HL-60/S4 treated with retinoic acid at 250 ng/mL for 4 days and 3 days (cell line): ENCODE data around the gene TXNDC11.

Experiments
- in situ Hi-C: fragments of 300-500 bp; cut with MboI; formaldehyde crosslinking; loops from 2 replicates; pipeline ENCODE4 v1.7.0; 2022; ENCODE audit warnings: low sequenced_read_pairs

TXNDC11 gene

DNA sequence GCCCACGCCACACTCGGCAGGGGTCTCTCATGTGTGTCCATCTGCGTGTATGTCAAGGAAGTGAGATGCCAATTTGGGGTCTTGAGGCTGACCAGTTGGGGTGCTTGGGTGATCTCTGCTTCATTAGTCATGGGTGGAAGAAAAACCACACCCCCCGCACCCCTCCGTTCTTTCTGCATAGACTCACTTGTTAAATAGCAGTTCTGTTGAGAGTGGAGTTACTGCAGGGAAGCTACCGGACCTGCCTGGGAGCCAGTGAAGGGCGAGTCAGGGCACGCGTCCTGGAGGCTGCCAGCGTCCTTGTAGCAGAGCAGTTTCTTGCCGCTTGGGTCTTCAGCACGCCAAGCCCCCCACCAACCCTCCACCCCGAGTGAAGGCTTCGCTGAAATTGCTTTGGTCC lies 65.9 kb downstream of the TXNDC11 start:
- in situ Hi-C loops = no loop called here

DNA sequence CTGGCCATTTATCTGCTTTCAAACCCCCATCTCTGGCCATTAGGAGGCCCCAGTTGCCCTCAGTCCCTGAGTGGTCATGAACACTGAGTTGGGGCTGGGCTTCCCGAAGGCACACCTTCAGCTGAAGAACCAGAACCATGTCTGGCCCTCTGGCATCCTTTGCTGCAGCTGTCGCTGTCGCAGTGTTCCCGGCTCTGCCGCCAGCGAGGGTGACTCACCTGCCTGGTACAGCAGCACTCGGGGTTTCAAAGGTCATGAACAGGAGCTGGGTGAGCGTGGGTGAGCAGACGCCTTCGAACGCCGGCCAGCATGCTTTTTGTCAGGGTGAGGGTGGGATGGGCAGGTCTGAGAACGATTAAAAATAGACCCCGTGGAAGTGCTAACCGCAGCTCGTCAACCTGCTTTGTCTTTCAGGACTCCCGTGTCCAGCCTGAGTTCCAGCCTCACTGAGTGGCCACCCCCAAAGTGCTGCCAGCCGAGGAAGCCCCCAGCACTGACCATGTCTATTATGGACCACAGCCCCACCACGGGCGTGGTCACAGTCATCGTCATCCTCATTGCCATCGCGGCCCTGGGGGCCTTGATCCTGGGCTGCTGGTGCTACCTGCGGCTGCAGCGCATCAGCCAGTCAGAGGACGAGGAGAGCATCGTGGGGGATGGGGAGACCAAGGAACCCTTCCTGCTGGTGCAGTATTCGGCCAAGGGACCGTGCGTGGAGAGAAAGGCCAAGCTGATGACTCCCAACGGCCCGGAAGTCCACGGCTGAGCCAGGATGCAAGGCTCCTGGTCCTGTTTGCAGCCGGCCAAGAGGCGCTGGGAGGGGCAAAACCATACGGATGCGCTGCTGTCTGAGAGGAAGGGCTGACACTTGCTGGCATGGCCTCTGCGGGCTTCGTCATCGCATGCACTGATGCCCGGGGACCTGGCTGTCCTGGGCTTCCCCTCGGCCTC lies 66.8 kb downstream of the TXNDC11 start:
- in situ Hi-C loops = no loop called here

DNA sequence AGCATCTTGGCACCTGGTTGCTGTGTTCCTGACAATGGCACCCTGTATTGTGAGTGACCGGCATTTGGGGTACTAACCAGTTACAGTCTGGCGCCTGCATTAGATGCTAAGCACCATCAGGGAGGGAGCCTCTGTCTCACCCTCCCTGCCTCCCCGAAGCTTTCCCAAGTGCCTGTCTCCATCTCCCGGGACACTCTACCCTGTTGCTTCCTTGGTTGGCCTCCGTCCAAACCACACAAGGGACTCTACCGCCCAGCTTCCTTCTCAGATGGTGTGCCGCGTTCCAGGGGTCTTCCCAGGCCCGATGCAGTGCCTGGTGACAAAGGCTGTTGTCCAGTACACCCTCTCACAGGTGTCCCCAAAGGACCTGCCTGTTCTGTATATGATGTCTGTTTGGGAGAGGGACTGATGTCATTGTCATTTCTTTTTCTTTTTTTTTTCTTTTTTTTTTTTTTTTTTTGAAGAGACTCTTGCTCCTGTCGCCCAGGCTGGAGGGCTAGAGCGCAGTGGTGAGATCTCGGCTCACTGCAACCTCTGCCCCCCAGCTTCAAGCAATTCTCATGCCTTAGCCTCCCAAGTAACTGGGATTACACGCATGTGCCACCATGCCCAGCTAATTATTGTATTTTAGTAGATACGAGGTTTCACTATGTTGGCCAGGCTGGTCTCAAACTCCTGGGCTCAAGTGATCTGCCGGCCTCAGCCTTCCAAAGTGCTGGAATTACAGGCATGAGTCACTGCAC lies 67.7 kb downstream of the TXNDC11 start:
- in situ Hi-C loops = no loop called here

DNA sequence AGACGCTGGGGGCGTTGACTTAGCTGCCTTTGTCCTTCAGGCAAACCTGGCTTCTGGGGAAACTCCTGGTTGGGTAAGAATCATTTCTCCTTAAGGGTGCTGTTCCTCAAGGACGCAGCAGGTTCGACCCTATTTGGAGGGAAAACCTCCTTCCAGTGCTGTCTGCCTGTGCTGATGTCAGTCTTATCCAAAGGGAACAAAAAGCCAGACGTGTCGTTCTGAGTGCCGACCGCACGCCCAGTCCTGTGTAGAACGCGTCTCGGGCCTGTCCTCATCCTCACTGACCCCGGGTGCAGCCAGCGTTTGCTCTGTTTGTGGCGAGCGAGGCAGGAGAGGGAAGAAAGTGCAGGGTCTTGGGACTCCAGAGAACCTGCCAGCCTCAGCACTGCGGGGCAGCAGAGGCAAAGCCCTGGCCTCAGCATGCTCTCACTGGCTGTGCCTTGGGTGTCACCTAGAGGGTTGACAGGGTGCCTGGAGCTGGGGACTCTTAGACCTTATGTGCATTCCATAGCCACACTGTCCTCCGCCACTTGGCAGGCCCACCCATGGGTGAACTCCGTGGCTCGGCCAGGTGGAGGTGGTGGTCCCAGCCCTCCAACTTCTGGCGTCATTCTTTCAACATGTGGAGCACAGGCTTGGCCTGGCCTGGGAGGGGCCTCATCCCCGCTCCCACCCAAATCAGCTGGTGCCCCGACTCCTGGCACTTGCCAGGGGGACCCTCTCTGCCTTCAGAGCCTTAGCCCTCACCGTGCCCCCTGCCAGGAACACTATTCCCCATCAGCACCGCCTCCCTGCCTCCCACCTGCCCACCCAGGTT lies 68.4 kb downstream of the TXNDC11 start:
- in situ Hi-C loops = no loop called here

DNA sequence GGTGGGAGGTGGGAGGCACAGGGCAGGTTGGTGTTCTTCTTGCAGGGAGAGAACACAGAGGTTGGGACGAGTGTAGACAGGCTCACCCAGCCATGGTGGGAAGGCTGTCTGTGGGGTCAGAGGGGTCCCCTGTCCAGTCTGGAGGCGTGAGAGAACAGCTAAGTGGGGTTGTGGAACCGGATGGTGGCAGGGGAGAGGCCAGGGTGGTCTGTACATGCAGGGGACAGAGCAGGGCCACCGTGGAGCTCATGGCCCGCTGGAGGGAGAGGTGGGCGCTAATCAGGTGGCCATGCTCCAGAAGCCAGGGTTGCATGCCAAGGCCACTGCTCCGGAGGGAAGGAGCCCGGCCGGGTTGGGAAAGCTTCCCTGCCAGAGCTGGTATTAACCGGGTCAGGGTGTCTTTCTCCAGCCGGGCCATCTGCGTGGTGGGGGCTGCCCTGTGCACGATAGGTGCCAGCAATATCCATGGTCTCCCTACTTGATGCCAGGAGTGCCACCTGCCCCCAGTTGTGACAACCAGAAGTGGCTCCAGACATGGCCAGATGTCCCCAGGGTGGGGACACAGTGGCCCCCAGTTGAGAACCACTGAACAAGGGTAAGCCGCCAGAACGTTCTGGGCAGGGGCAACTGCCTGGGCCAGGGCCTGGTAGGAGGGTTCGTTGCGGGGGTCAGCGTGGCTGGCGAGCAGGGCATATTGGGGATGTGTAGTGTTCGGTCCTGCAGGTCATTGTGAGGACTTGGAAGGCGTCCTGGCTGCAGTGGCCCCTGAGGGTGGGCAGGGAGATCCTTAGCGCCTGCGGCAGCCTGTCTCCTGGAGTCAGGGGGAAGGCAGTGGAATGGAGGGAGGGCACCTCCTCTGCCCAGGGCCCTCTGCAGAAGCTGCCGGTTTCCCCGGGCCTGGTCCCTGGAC lies 69.3 kb downstream of the TXNDC11 start:
- in situ Hi-C loops = no loop called here

DNA sequence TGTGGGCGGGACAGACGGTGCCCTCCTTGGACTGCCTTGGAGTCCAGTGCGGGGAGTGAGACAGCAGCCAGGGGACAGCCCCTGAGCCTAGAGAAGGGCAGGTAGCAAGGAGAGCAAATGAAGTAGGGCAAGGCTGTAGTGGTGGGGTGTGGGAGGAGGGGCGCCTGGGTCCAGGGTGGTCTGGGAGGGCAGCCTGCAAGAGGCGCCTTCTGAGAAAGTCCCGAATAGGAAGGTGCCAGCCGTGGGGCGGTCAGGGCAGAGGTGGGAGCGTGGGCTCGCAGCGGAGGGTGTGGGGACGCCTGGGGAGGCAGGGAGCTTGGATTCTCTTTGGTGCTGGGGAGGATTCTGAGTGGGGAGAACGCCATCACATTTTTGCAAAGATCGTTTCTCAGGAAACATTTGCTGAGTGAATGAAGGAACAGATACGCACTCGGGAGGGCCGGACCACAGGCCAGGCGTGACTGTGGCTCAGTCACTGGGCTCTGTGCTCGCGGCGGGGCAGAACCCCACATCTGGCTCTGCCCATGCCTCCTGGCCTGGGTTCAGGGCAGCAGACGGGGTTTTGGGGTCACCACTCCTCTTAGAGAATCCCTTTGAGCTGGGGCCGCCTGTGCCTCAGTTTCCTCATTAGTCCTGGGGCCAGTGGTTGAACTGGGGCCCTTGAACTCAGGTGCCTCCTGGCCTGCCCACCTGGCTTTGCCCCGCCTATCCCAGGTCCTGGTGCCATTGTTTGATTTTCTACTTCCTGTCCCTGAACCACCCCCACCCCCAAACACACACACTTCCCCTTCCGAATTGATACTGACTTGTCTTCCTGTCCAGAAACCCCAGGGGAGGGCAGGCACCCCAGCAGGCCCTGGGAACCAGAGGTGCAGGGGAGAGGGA lies 70.2 kb downstream of the TXNDC11 start:
- in situ Hi-C loops = no loop called here

DNA sequence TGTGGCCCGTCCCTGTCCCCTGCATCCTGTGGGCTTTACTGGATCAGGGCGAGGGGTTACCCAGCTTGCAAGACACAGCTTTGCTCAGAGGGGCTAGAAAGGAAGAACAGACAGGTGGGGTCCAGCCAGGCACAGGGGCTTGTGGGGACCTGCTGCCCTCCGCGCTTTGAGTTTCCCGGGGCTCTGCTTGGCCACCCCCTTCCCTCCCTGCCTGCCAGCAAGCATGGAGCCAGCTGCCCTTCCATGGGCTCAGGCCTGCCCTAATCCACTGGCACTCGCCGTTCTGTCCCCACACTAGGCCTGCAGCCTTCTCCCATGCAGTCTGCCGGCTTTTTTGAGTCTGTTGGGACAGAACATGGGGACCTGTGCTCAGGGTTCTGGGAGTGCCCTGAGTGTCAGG lies 71.0 kb downstream of the TXNDC11 start:
- in situ Hi-C loops = no loop called here

DNA sequence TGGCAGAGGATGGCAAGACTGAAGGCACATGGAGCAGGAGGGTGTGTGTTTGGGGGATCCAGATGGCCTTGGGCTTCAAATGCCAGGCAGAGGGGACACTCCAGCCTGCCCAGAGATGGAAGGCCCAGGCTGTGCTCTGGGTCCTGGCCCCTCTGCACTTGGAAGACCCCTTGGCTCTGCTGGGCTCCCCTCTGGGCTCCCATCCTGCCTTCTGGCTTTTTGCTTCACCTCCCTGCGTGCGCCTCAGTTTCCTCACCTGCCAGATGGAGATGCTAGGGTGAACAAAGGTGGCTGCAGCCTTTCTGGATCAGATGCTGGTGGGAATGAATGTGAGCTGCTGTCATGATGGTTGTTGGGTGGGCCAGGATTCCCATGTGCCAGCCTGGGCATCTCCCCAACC lies 71.4 kb downstream of the TXNDC11 start:
- in situ Hi-C loops = no loop called here

DNA sequence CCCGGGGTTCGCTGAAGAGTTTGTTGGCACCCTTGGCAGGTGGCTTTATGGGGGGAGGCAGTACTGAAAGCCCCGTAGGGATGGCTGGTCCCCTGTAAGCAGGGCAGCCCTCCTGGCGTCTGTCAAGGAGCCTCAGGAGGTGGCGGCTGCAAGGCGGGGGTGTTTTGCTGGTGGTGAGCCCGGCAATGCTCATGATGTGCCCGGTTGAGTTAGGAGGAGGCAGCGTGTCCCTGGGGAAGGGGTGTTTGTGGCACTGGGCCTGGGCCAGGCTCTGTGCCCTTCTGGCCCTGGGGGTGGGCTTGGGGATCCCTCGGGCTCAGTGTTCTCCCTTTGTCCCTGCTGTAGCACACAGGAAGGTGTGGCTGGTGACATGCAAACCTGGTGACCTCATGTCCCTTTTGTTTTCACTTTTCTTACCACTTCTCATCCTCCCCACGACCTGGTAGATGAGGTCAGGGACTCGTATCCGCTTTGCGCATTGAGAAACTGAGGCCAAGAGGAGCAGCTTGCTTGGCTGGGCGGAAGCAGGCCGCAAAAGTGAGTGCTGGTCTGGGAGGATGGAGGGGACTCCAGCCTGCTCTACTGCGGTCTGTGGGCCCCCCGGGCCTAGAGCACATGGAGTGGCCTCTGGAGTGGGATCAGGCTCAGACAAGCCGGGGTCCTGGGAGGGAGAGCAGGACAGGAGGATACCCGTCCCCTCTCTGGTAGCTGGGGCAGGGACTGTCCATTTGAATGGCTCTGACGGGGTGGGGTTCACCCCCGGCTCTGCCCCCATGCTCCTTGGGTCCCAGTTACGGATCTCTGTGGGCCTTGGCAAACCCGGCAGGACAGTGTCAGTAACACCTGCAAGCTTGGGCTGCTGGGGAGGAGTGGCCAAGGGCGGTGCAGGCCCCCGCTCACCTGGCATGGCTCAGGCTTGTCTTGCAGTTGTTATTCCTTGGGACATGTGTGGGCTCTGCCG lies 72.2 kb downstream of the TXNDC11 start:
- in situ Hi-C loops = no loop called here

DNA sequence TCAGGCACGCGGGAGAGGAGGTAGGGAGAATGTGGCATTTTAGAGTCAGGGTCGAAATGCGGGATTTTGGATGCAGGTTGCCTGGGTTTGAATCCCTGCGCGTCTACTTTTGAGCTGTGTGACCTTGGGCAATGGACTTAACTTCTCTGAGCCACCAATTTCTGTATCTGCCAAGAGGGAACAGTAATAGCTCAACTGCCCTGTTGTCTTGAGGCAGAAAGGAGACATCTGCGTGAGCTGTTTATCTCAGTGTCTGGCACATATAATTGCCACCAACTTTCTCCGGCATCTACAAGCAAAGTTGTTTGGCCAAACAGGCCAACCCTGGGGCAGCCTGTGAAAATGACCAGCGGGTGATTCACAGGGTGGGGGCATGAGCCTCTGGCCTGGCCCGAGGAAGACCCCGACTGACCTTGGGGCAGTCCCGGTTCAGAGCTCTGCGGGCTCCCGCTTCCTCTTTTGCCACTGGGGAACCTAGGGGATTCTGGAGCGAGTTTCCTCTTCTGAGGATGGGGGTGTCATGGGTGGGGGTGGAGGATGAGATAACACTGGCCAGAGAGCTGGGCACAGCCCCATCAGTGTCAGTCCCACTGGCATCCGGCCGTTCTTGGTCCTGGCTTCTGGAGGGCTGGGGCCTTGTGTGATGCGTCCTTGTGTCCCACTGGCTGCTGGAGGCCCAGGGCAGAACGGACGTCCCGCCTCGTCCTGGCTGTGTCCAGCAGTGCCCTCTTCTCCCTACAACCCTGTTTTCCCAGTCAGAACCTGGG lies 73.1 kb downstream of the TXNDC11 start:
- in situ Hi-C loops = no loop called here

DNA sequence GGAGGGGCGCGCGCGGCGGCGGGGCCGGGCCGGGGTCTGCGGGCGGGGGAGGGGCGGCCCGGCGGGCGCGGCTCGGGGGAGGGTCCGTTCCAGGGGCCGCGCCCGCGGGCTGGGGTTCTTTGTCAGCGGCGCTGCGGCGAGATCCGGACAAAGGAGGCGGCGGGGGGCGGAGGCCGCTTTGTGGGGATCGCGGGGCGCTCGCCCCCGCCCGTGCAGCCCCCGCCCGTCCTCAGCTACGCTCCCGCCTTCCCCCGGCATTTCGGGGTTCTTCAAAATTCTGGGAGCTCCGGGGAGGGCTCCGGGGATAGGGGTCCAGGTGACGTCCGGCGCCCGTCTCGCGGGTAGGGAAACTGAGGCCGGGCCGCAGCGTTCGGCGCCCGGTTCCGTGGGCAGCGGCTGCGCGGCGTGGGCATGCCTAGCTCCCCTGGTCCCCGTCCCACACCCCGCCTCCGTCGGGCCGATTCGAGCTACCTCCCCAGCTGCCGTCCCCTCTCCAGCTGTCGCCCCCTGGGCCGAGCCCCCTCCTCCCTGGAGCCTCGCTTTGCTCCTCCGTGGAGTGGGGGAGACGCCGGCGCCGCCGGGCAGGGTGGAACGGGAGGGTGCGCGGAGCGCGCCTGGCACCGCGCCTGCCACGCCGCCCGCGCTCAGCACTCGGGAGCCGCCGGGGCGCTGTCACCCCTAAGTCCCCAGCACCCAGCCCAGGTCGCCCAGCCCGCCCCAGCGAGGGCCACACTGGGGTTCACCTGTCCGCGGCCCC lies 73.9 kb downstream of the TXNDC11 start:
- in situ Hi-C loops = no loop called here

DNA sequence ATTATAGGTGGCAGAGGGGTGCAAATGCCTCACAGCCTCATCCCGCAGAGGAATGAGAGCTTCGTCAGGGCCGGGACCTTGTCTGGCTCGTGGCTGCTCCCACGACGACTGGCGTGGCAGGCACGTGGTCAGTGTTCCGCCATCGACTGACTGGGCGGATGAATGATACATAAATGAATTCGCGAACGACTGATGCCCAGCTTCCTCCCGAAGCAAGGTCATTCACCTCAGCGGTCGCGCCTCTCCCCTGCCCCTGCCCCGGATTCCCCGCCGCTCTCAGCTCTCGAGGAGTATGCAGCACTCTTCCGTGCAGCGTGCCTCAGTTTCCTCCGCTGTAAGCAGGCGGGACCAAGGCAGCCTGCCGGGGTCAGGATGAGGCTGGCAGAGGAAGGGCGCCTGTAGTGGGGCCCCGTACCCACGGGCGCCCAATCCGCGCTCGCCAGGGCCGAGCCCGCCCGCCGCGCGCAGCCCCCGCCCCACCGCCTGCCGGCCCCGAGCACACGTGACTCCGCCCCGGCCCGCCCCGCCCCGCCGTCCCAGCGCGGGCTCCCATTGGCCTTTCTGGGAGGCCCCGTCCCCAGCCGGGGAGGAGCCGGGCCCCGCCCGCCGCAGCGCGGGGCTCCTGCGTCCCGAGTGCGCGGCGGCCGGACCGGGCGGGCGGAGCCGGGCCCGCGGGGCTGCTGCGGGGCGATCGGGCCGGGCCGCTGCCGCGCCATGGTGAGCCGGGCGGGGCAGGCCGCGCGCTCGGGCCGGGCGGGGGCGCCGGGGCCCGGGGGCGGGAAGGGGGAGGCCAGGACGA lies 74.6 kb downstream of the TXNDC11 start, which contains the start of gene SNN:
Gene SNN (plus strand): TSS at position 632 of the 799 bp plus-strand sequence. CDS start 7,605 bp downstream, outside the sequence.
- in situ Hi-C loops = no loop called here

DNA sequence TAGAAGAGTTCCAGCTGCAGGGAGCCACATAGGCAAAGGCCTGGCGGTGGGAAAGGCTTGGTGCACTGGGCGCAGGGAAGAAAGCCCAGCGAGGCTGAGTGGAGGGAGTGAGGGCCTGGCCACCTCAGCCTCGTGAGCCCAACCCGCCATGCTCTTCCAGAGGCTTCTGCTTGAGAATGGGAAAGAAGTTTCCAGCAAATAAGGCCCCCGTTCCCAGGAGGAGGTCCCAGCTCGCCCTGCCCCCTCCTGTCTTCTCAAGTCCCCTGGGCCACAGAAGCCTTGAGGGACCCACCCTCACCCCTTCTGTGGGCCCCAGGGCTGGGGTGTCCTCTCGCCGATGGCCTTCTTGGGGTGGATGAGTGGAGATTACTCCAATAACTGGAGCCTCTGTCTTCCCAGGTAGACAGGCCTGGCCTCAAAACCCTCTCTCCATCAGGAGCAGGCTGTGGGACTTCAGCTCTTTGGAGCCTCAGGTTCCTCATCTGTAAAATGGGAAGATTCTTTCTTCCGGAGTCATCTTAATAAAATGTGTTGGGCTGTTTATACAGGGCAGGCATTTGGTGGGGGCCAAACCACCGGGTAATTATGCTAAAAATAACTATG lies 75.3 kb downstream of the TXNDC11 start:
- in situ Hi-C loops = no loop called here

DNA sequence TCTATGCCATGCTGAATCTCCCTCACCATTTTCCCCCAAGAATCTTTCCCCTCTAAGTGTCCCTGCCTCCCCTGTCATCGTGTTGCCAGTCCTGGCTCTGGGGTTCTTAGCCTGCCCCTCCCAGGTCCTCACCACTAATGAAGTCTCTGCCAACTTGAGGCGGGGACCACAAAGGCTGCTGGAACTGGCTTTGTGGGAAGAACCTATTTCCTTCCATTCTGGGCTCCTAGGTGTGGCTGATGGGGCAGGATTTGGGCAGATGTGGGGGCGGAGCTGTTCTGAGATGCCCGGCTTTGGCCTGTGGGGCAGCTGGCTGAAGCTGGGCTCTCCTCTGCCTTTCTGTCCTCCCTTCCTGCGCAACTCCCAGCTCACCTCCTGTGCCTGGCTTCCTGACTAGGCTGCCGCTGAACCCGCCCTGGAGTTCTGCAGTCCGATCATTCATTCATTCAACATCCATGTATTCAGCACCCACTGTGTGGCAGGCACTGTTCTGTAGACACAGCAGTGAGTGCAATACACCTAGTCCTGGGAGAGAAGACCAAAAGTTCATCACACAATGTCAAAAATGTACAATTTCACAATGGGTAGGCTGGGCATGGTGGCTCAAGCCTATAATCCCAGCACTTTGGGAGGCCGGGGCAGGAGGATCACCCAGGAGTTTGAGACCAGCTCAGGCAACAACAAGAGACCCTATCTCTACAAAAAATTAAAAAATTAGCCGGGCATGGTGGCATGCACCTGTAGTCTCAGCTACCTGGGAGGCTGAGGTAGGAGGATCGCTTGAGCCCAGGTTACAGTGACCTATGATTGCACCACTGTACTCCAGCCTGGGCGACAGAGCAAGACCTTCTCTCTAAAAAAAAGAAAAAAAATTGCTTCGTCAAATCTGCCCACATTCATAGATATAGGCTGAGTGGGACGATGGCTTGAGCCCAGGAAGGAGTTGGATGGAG lies 76.3 kb downstream of the TXNDC11 start:
- in situ Hi-C loops = no loop called here
